ENCODE results near the gene PSMC4.

DNA sequence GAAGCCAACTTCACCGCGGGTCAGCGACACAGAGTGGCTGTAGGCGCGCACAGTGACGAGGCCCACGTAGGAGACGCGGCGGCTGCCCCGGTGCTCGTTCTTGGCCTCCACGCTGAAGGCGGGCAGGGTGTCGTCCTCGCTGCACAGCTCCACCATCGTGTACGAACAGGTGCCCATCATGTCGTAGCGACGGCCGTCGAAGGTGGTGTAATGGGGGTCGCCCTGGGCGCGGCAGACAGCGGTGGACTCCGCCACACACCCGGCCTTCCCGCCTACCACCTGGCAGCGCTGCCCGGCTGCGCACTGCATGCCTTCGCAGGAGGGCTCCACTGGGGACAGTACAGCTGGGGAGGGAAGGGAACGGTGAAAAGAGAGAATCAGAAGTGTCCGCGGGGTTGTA lies 46.6 kb upstream of the PSMC4 start:
- no peak for TF ChIP-seq RARB (CRISPR knock-in tag; IDR thresholded peaks at IDR 0.05)
- TF ChIP-seq ZNF8 (CRISPR knock-in tag; IDR thresholded peaks at IDR 0.05) = no peak
- no peak for TF ChIP-seq CSRNP3 (CRISPR knock-in tag; IDR thresholded peaks at IDR 0.05)
- TF ChIP-seq ARNTL (CRISPR knock-in tag; IDR thresholded peaks at IDR 0.05; ENCODE audit: borderline replicate concordance, low read depth) = no peak
- no peak for TF ChIP-seq SNAI2 (CRISPR knock-in tag; IDR thresholded peaks at IDR 0.05)
- TF ChIP-seq, protein P1, sequence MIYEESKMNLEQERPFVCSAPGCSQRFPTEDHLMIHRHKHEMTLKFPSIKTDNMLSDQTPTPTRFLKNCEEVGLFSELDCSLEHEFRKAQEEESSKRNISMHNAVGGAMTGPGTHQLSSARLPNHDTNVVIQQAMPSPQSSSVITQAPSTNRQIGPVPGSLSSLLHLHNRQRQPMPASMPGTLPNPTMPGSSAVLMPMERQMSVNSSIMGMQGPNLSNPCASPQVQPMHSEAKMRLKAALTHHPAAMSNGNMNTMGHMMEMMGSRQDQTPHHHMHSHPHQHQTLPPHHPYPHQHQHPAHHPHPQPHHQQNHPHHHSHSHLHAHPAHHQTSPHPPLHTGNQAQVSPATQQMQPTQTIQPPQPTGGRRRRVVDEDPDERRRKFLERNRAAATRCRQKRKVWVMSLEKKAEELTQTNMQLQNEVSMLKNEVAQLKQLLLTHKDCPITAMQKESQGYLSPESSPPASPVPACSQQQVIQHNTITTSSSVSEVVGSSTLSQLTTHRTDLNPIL (CRISPR knock-in tag; IDR thresholded peaks at IDR 0.05; ENCODE audit: low read depth) = no peak
- no peak for TF ChIP-seq TOX (CRISPR knock-in tag; IDR thresholded peaks at IDR 0.05; ENCODE audit: borderline replicate concordance)

All from SK-N-SH treated with all-trans-retinoic acid at 6 μM for 48 hours (cell line).